Fibroblast of lung (primary cell): Measurements from ENCODE around the gene UBIAD1. TPM values are rescaled to one million over a fixed set of nuclear protein-coding genes. Genes with fewer than 3 reads are reported as not detected.
A peak's percentile ranks its signal among the peaks of the same experiment; 100 is the strongest.

Source experiments
- DNase-seq, 2 donors: peaks; one replicate each; pipeline versions ENCODE4 v3.0.0 to v3.0.0-alpha.2; 2010; ENCODE audit warnings: low read depth in 2 of 2
- H2AFZ ChIP-seq: 2 replicates; pipeline ENCODE4 v1.5.1; 2012; ENCODE audit warnings: low read length, control low read depth, inconsistent platforms
- H3K27ac ChIP-seq: 2 replicates; pipeline ENCODE4 v1.5.1; 2011; ENCODE audit warnings: low read length, control low read depth; ENCODE audit not compliant: insufficient read depth
- H3K27me3 ChIP-seq: 2 replicates; pipeline ENCODE4 v1.5.1; 2011; ENCODE audit warnings: mild to moderate bottlenecking, low read length; ENCODE audit not compliant: control insufficient read depth, insufficient read depth
- H3K36me3 ChIP-seq: 2 replicates; pipeline ENCODE4 v1.5.1; 2011; ENCODE audit warnings: low read length; ENCODE audit not compliant: control insufficient read depth, insufficient read depth
- H3K4me1 ChIP-seq: 2 replicates; pipeline ENCODE4 v1.5.1; 2011; ENCODE audit warnings: low read length; ENCODE audit not compliant: control insufficient read depth, insufficient read depth; ENCODE audit errors: extremely low read depth
- H3K4me2 ChIP-seq: 2 replicates; pipeline ENCODE4 v1.5.1; 2011; ENCODE audit warnings: low read length, control low read depth; ENCODE audit not compliant: insufficient read depth; ENCODE audit errors: extremely low read depth
- H3K4me3 ChIP-seq, 4 experiments: fragments of 200-600 bp in 1 of 4; sonication (generic) in 1 of 4; replicated peaks in 1 of 4; 2 replicates each; pipeline ENCODE4 v1.5.1; 2011 to 2016; ENCODE audit warnings: low read length in 4 of 4, low read depth in 3 of 4, mild to moderate bottlenecking in 3 of 4, control low read depth in 2 of 4, inconsistent platforms in 1 of 4, mixed read lengths in 1 of 4; ENCODE audit not compliant: insufficient read depth in 1 of 4; ENCODE audit errors: control extremely low read depth in 1 of 4
- H3K79me2 ChIP-seq: 2 replicates; pipeline ENCODE4 v1.5.1; 2012; ENCODE audit warnings: mild to moderate bottlenecking, low read length, inconsistent platforms; ENCODE audit not compliant: control insufficient read depth, insufficient read depth
- H3K9ac ChIP-seq: 2 replicates; pipeline ENCODE4 v1.5.1; 2011; ENCODE audit warnings: mild to moderate bottlenecking, low read length, control low read depth; ENCODE audit not compliant: insufficient read depth
- H3K9me3 ChIP-seq: 2 replicates; pipeline ENCODE4 v1.5.1; 2012; ENCODE audit warnings: low read depth, low read length; ENCODE audit not compliant: control insufficient read depth, insufficient read depth
- H4K20me1 ChIP-seq: 2 replicates; pipeline ENCODE4 v1.5.1; 2011; ENCODE audit warnings: low read length; ENCODE audit not compliant: control insufficient read depth, insufficient read depth; ENCODE audit errors: extremely low read depth
- CTCF ChIP-seq, 2 donors: IDR thresholded peaks in 1 of 2; conservative IDR thresholded peaks in 1 of 2; 1 replicate in 1 of 2; 2 replicates in 1 of 2; pipeline ENCODE4 v1.5.1; 2011 to 2012; ENCODE audit warnings: low read length in 2 of 2, control low read depth in 1 of 2, inconsistent platforms in 1 of 2, low read depth in 1 of 2, mild to moderate bottlenecking in 1 of 2
- EZH2 ChIP-seq: IDR thresholded peaks from 2 replicates; pipeline ENCODE4 v1.5.1; 2012; ENCODE audit warnings: low read length, control low read depth, mild to moderate bottlenecking; ENCODE audit errors: missing control alignments
- polyA plus RNA-seq, 2 donors: library from polyadenylated mRNA; depleted of rRNA in 1 of 2; stranded (reverse) in 1 of 2; unstranded in 1 of 2; fragments of >200 nt; gene quantifications; 2 replicates each; pipeline ENCODE4 v1.2.1, GENCODE V29; 2011 to 2012; ENCODE audit warnings: missing spikeins in 1 of 2
- total RNA-seq: library from RNA; depleted of rRNA; stranded (reverse); fragments of >200 nt; gene quantifications from 2 replicates; pipeline ENCODE4 v1.2.1, GENCODE V29; 2014

Gene UBIAD1
- total and polyA plus RNA-seq, 2 donors (not counting 1 experiment from before 2014, with no cell fraction given), result 7.1 to 7.6 TPM

GRCh38 chr1:11314959-11315358, 42.0 kb downstream of the UBIAD1 start:
- H3K4me1 ChIP-seq, result no peaks in the 10 kb centered on the region
- no peak overlapping the region for H3K9ac ChIP-seq
- no peak overlapping the region for H3K27ac ChIP-seq
- no peaks in the 10 kb centered on the region for H3K79me2 ChIP-seq
- H3K4me3 ChIP-seq, result no peak overlapping the region
- TF ChIP-seq EZH2, result no peak
- TF ChIP-seq CTCF (conservative IDR thresholded peaks at IDR 0.05 in 1 of 2, IDR thresholded peaks at IDR 0.05 in 1 of 2; ENCODE audit: low read depth in 1 of 2, low read length in 2 of 2), result no peak
- H3K27me3 ChIP-seq, result peaks cover 6% of the 10 kb centered on the region
- H3K36me3 ChIP-seq, result no peaks in the 10 kb centered on the region
- DNase-seq, result no peak
- H2AFZ ChIP-seq, result no peak overlapping the region
- no peaks in the 10 kb centered on the region for H3K9me3 ChIP-seq
- no peaks in the 10 kb centered on the region for H4K20me1 ChIP-seq
- H3K4me2 ChIP-seq, result no peak overlapping the region

- Histone ChIP-seq H3K27ac (no peak overlapping the region), H4K20me1 (no peaks in the 10 kb centered on the region), H3K9ac (no peak overlapping the region), H3K79me2 (no peaks in the 10 kb centered on the region), H2AFZ (no peak overlapping the region), H3K4me1 (no peaks in the 10 kb centered on the region), H3K27me3 (peaks cover 6% of the 10 kb centered on the region), H3K36me3 (no peaks in the 10 kb centered on the region), H3K4me2 (no peak overlapping the region), H3K9me3 (no peaks in the 10 kb centered on the region), H3K4me3 (no peak overlapping the region)
- peak in 1 of 2 donors; percentile 40 for DNase-seq
- no peak for TF ChIP-seq EZH2
- TF ChIP-seq CTCF (conservative IDR thresholded peaks at IDR 0.05 in 1 of 2, IDR thresholded peaks at IDR 0.05 in 1 of 2; ENCODE audit: low read depth in 1 of 2, low read length in 2 of 2), result no peak
These were observed 43.7 kb downstream of the UBIAD1 start for GRCh38 chr1:11316701-11317100.

GRCh38 chr1:11318982-11319381, 46.0 kb downstream of the UBIAD1 start:
- no peak overlapping the region for H3K9ac ChIP-seq
- H3K79me2 ChIP-seq, result no peaks in the 10 kb centered on the region
- H4K20me1 ChIP-seq, result no peaks in the 10 kb centered on the region
- TF ChIP-seq EZH2 (no peak), CTCF (conservative IDR thresholded peaks at IDR 0.05 in 1 of 2, IDR thresholded peaks at IDR 0.05 in 1 of 2; ENCODE audit: low read depth in 1 of 2, low read length in 2 of 2) (no peak)
- H3K4me2 ChIP-seq, result no peak overlapping the region
- H3K4me1 ChIP-seq, result no peaks in the 10 kb centered on the region
- no peaks in the 10 kb centered on the region for H3K36me3 ChIP-seq
- H3K27ac ChIP-seq, result no peak overlapping the region
- no peak for DNase-seq
- H3K9me3 ChIP-seq, result no peaks in the 10 kb centered on the region
- H3K4me3 ChIP-seq, result no peak overlapping the region
- no peaks in the 10 kb centered on the region for H3K27me3 ChIP-seq
- no peak overlapping the region for H2AFZ ChIP-seq
